Measurements from ENCODE around the gene PGAP6.
"Not testable (repeated sequence)": the region's sequence is repeated elsewhere in the genome, so short reads cannot be mapped to it uniquely, and the experiment has no call there.

PGAP6 gene

DNA sequence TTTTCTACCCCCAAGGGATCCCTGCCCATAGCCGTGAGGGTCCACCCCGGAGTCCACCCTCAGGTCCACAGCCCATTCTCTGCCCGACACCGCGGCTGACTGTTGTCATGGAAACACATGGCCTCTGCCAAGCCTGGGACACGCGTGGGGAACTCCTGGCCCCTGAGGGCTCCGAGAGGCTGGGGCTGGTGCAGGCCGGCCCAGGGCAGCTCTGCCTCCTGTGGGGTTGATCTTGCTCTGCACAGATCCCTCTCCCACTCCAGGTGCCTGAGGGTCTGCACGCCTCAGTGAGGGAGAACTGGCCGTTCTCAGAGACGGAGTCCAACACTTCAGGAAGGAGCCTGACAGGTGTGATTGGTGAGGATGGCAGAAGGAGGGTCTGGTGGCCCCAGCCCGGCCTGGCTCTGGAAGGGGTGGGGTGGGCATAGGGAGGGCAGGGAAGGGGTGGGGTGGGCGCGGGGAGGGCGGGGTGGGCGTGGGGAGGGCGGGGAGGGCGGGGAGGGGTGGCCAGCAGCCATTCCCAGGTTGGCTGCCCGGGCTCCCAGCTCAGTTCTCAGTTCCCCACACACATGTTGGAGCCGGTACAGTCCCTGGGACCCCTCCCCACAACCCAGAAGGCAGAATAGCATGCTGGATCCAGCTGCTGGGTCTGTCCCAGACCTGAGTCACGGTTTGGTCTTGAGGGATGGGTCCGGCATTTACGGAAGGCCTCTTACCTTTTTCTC lies 17.9 kb downstream of the PGAP6 start:
- TF ChIP-seq, protein P1, sequence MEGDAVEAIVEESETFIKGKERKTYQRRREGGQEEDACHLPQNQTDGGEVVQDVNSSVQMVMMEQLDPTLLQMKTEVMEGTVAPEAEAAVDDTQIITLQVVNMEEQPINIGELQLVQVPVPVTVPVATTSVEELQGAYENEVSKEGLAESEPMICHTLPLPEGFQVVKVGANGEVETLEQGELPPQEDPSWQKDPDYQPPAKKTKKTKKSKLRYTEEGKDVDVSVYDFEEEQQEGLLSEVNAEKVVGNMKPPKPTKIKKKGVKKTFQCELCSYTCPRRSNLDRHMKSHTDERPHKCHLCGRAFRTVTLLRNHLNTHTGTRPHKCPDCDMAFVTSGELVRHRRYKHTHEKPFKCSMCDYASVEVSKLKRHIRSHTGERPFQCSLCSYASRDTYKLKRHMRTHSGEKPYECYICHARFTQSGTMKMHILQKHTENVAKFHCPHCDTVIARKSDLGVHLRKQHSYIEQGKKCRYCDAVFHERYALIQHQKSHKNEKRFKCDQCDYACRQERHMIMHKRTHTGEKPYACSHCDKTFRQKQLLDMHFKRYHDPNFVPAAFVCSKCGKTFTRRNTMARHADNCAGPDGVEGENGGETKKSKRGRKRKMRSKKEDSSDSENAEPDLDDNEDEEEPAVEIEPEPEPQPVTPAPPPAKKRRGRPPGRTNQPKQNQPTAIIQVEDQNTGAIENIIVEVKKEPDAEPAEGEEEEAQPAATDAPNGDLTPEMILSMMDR (IDR thresholded peaks at IDR 0.05; ENCODE audit: control insufficient read depth, insufficient read depth, low read depth, low read length, missing control alignments), result no peak
- no peak overlapping the region for H3K4me3 ChIP-seq (ENCODE audit: control insufficient read depth, low read depth, low read length)
- DNase-seq (ENCODE audit: low read depth), result no peak

DNA sequence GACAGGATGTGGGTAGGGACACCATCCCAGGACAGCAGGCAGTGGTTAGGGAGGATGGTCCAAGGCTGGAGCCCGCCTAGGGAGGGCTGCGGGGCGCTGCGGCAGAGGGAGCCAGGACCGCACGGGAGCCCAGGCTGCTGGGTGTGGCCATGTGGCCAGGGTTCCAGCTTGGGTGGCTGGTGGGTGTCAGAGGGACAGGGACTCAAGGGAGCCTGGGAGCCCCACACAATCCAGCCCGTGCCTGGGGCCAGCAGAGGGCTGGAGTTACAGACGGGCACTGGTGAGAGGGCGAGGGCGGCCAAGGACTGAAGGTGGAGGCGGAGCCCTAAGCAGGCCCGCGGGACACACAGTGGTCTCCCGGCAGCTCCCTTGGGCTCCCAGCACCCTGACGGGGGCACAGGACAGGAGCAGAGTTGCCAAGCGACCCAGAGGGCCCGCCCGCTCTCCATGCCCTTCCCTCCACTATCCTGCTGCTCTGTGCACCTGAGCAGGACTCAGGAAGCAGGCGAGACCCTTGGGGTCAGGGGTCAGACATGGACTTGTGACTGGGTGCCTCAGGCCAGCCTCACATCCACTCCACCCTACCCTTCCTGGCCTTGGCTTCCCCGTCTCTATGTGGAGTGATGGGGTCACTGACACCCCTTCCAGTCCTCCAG lies 18.5 kb downstream of the PGAP6 start:
- no peak overlapping the region for H3K4me3 ChIP-seq (ENCODE audit: control insufficient read depth, low read depth, low read length)
- no peak for DNase-seq (ENCODE audit: low read depth)
- TF ChIP-seq, protein P1 (IDR thresholded peaks at IDR 0.05; ENCODE audit: control insufficient read depth, insufficient read depth, low read depth, low read length, missing control alignments), result no peak

DNA sequence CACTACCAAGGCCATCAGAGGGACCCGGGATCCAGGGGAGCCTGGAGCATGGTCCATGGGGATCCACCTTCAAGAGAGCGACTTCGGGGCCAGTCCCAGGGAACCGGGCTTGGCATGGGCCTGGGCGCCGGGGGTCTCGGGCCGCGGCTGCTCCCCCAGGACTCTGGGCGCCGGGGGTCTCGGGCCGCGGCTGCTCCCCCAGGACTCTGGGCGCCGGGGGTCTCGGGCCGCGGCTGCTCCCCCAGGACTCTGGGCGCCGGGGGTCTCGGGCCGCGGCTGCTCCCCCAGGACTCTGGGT lies 19.1 kb downstream of the PGAP6 start:
- not testable (repeated sequence) for DNase-seq (ENCODE audit: low read depth); H3K4me3 ChIP-seq (ENCODE audit: control insufficient read depth, low read depth, low read length)

DNA sequence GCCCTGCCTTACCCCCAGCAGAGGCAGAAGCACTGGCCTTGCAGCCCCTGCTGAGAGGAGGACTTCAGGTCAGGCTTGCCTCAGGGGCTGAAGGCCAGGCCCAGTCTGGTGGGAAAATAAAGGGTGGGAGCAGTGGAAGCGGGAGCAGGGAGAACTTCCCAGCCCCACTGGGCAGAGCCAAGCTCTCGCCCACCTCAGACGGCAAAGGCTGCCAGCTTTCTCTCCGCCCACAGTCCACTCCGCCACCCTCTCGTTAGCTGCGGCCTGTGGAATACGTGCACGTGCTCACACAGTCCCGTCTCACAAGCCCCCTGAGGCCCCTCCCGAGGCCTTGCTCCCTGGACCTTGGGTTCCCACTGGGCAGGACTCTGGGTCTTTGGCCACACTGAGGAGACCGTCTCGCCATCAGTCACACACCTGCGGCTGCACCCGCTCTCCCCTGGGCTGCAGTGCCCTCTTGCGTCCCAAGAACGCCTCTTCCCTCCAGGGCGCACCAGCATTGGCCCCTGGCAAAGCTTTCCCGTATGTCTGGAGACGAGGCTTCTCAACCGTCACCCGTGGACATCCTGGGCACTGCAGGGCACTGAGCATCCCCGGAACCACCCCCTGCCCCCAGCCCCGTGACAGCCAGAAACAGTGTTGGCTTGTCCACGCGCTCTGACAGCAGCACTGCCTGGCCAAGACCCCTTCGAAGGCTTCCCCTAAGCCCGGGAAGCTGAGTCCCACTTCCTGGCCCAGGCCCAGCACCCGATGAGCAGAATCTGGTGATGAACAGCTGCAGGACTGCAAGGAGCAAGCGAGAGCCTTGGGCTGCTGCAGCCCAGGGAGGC lies 19.7 kb downstream of the PGAP6 start:
- DNase-seq (ENCODE audit: low read depth), result peak; percentile 20
- TF ChIP-seq, protein P1 (IDR thresholded peaks at IDR 0.05; ENCODE audit: control insufficient read depth, insufficient read depth, low read depth, low read length, missing control alignments), result peak; percentile 79

DNA sequence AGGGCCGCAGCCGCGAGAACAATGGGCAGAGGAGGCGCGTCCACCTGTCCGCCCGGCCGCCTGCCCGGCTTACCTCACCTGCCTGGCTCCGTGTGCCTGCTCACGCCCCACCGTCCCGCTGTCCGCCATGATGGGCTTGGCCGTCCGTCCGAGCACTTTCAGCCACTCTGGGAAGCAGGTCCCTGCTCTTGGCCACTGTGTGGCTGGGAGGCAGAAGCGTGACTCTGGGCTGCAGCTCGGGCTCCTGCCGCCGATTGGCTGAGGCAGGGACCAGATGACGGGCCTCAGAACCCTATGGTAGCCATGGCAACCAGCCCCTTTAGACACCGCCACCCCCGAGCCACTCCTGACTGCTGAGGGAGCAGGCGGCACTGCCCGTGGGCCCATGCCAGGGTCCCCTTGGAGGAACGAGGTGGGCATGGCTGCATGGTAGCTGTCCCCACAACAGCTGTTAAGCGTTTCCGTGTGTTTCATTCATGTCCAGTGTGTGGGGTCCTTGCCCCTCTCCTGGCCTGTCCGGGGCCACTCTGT lies 20.4 kb downstream of the PGAP6 start:
- TF ChIP-seq, protein P1 (IDR thresholded peaks at IDR 0.05; ENCODE audit: control insufficient read depth, insufficient read depth, low read depth, low read length, missing control alignments), result no peak

More for the DNA sequence above, 19.7 kb downstream of the PGAP6 start:
- no peak overlapping the region for H3K4me3 ChIP-seq (ENCODE audit: control insufficient read depth, low read depth, low read length)

DNA sequence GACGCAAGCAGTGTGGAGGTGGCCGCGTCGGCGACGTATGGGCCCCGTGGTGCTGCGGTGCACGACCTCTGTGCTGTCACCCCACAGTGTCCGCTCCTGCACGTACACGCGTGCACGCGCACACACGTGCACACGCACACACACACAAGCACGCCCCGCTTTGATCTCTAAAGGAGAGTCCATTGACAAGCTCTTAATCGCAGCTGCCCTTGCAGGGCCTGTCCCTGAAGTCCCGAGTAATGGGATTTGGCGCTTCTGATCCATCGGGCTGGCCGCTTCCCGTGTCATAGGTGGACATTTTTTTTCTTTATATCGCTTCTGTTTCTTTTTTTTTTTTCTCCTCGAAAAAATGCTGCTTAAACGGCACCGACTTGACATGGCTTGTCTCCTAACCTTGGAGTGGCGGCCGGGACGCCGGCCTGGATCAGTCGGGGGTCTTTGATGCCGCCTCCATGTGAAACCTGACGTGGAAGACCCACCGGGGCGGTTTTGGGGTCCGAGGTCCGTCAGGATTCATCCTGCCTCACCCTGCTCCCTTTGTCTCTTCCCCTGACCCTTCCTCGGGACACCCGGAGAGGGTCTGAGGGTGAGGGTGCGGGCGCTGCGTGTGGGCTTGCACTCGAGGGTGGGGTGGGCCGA lies 21.0 kb downstream of the PGAP6 start:
- no peak for DNase-seq (ENCODE audit: low read depth)
- no peak overlapping the region for H3K4me3 ChIP-seq (ENCODE audit: control insufficient read depth, low read depth, low read length)
- TF ChIP-seq, protein P1 (IDR thresholded peaks at IDR 0.05; ENCODE audit: control insufficient read depth, insufficient read depth, low read depth, low read length, missing control alignments), result no peak

More for the DNA sequence above, 20.4 kb downstream of the PGAP6 start:
- no peak for DNase-seq (ENCODE audit: low read depth)
- no peak overlapping the region for H3K4me3 ChIP-seq (ENCODE audit: control insufficient read depth, low read depth, low read length)
